Measurements from ENCODE around the gene TGFB2. TPM values are rescaled to one million over a fixed set of nuclear protein-coding genes. Genes with fewer than 3 reads are reported as not detected.
A peak's percentile ranks its signal among the peaks of the same experiment; 100 is the strongest.

The TGFB2 gene
- total and polyA plus RNA-seq, 3 donors from 2014 or later, result 2.4 to 4.5 (median 2.6) TPM

DNA sequence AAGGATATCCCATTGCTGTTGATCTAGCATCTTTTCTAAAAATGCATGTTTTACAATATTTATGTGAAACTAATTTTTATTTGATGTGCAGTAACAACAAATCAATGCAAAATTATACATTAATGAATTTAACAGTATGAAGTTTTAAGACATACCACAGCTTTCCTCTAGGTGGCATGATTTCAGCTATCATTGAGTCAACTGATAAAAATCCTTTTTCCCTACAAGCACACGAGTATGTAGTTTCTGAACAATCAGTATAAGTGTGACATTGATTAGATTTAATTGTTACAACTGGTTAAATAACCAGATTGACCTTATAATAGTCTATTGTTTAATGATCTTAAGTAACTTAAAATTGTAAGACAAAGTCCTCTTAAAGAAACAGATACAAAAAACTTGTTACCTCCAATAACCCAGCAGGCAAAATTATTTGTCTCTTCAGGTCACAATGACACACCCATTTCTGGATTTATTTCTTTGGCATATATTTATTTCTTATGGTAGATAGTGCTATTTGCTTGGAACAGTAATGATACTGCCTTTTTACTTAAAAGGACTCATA lies 5.8 kb upstream of the TGFB2 start:
- H3K27ac ChIP-seq, result no peak overlapping the region
- H3K4me3 ChIP-seq, result no peak overlapping the region
- H3K4me1 ChIP-seq, result no peaks in the 10 kb centered on the region
- no peak for DNase-seq
- H3K9me3 ChIP-seq, result no peaks in the 10 kb centered on the region
- TF ChIP-seq POLR2A (IDR thresholded peaks at IDR 0.05), result no peak
- TF ChIP-seq, protein P1, sequence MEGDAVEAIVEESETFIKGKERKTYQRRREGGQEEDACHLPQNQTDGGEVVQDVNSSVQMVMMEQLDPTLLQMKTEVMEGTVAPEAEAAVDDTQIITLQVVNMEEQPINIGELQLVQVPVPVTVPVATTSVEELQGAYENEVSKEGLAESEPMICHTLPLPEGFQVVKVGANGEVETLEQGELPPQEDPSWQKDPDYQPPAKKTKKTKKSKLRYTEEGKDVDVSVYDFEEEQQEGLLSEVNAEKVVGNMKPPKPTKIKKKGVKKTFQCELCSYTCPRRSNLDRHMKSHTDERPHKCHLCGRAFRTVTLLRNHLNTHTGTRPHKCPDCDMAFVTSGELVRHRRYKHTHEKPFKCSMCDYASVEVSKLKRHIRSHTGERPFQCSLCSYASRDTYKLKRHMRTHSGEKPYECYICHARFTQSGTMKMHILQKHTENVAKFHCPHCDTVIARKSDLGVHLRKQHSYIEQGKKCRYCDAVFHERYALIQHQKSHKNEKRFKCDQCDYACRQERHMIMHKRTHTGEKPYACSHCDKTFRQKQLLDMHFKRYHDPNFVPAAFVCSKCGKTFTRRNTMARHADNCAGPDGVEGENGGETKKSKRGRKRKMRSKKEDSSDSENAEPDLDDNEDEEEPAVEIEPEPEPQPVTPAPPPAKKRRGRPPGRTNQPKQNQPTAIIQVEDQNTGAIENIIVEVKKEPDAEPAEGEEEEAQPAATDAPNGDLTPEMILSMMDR (IDR thresholded peaks at IDR 0.05), result peak; percentile 55 to 83 (median 58)
- no peaks in the 10 kb centered on the region for H3K36me3 ChIP-seq (ENCODE audit: low read depth, missing control alignments)
- 9 to 26% methylated on average over 1 of the region's 1 CpG for WGBS, 2 donors
- H3K27me3 ChIP-seq, result no peaks in the 10 kb centered on the region
- intact Hi-C loops (cut with DNase I; ENCODE audit: low total_unique reads), result loop anchor here (10.0 kb wide), 1 partner anchor 1225 kb away; no protein-coding TSS in a partner anchor

DNA sequence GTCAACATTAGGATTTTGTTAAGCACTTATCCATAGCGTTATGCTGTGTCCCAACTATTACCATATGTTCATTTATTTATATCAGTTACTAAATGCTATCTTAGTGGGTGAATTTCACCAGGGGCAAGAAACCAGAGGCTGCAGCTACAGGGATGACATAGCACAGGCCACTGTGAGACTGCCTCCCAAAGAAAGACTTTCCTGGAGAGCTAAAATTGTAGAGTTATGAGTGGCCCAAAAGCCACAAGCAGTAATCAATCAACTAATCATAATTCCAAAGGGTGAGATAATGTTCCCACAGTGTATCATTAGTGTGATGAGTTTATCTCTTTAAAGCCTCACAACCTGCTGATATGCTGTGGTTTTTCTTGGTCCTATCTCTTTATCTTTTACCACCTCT lies 3.8 kb upstream of the TGFB2 start:
- TF ChIP-seq, protein P1 (IDR thresholded peaks at IDR 0.05), result no peak
- TF ChIP-seq POLR2A (IDR thresholded peaks at IDR 0.05), result no peak
- intact Hi-C loops (cut with DNase I; ENCODE audit: low total_unique reads), result no loop called here
- Histone ChIP-seq H3K27me3 (no peaks in the 10 kb centered on the region), H3K36me3 (ENCODE audit: low read depth, missing control alignments) (no peaks in the 10 kb centered on the region), H3K9me3 (no peaks in the 10 kb centered on the region), H3K4me3 (no peak overlapping the region), H3K4me1 (no peaks in the 10 kb centered on the region), H3K27ac (no peak overlapping the region)
- WGBS, 2 donors, result 97 to 100% methylated on average over 1 of the region's 1 CpG
- no peak for DNase-seq

DNA sequence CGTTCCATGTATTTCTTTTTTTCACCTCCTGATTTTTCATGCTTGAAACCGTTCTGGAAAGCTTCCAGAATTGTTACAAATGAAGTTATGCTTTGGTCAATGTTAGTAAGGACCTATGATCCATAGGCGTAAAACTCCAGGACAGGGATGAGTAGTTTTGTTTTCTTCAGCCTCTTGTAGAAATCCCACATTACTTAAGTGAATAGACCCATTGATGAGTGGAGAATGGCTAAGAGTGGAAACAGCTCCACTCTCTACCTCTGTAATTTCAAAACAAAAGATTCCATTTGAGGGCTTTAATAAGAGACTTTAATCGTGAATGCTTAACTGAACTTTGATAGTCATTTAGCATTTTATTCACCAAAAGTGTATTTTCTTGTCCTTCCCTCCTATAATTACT lies 3.0 kb upstream of the TGFB2 start:
- Histone ChIP-seq H3K9me3 (no peaks in the 10 kb centered on the region), H3K27me3 (no peaks in the 10 kb centered on the region), H3K4me1 (no peaks in the 10 kb centered on the region), H3K27ac (no peak overlapping the region), H3K36me3 (ENCODE audit: low read depth, missing control alignments) (no peaks in the 10 kb centered on the region), H3K4me3 (no peak overlapping the region)
- WGBS, 2 donors, result 93 to 95% methylated on average over 4 of the region's 4 CpGs
- TF ChIP-seq, protein P1 (IDR thresholded peaks at IDR 0.05), result no peak
- intact Hi-C loops (cut with DNase I; ENCODE audit: low total_unique reads), result no loop called here
- no peak for DNase-seq

DNA sequence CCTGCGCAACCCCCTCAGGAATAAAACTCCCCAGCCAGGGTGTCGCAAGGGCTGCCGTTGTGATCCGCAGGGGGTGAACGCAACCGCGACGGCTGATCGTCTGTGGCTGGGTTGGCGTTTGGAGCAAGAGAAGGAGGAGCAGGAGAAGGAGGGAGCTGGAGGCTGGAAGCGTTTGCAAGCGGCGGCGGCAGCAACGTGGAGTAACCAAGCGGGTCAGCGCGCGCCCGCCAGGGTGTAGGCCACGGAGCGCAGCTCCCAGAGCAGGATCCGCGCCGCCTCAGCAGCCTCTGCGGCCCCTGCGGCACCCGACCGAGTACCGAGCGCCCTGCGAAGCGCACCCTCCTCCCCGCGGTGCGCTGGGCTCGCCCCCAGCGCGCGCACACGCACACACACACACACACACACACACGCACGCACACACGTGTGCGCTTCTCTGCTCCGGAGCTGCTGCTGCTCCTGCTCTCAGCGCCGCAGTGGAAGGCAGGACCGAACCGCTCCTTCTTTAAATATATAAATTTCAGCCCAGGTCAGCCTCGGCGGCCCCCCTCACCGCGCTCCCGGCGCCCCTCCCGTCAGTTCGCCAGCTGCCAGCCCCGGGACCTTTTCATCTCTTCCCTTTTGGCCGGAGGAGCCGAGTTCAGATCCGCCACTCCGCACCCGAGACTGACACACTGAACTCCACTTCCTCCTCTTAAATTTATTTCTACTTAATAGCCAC lies 696 bp downstream of the TGFB2 start:
- peak; percentile 75 for DNase-seq
- Histone ChIP-seq H3K27ac (peak overlapping the region; percentile 81 to 88), H3K4me3 (peak overlapping the region; percentile 57 to 67), H3K4me1 (no peaks in the 10 kb centered on the region), H3K27me3 (no peaks in the 10 kb centered on the region), H3K9me3 (no peaks in the 10 kb centered on the region), H3K36me3 (ENCODE audit: low read depth, missing control alignments) (no peaks in the 10 kb centered on the region)
- TF ChIP-seq, protein P1 (IDR thresholded peaks at IDR 0.05), result no peak
- TF ChIP-seq POLR2A (IDR thresholded peaks at IDR 0.05), result no peak
- 0 to 1% methylated on average over 34 to 54 of the region's 64 CpGs for WGBS, 2 donors
- intact Hi-C loops (cut with DNase I; ENCODE audit: low total_unique reads), result no loop called here
